Activated CD8-positive, alpha-beta memory T cell treated with anti-CD3 and anti-CD28 coated beads, Interleukin-2, amount 50 U/mL, for 4 hours (primary cell): ENCODE results near the gene LGMN.
"Not testable (repeated sequence)": the region's sequence is repeated elsewhere in the genome, so short reads cannot be mapped to it uniquely, and the experiment has no call there.

Experiments
- DNase-seq: peaks from one replicate; pipeline ENCODE4 v3.0.0-alpha.2; 2020

Gene LGMN

GRCh38 chr14:92748259-92749016, at the start of gene LGMN:
Gene LGMN, minus strand, starts transcription at chr14:92748627. Its CDS starts 15,841 bp downstream, at chr14:92732786.
- DNase-seq, result peak; percentile 82

- no peak for DNase-seq
Observed at GRCh38 chr14:92794961-92795360, 46.5 kb upstream of the LGMN start.

- peak; percentile 21 for DNase-seq
Observed at GRCh38 chr14:92794547-92794941, 46.1 kb upstream of the LGMN start.

- DNase-seq, result peak; percentile 99
Observed at GRCh38 chr14:92793709-92794546, 45.5 kb upstream of the LGMN start, which contains the start of gene GOLGA5. Gene GOLGA5, plus strand, starts transcription at chr14:92794305. Its CDS starts 3,133 bp downstream, at chr14:92797438.

- no peak for DNase-seq
Observed at GRCh38 chr14:92792885-92793284, 44.5 kb upstream of the LGMN start.

- no peak for DNase-seq
Observed at GRCh38 chr14:92789457-92790089, 41.1 kb upstream of the LGMN start.

- no peak for DNase-seq
Observed at GRCh38 chr14:92787554-92787953, 39.1 kb upstream of the LGMN start.

GRCh38 chr14:92786427-92786756, 38.0 kb upstream of the LGMN start:
- no peak for DNase-seq

GRCh38 chr14:92785667-92786426, 37.4 kb upstream of the LGMN start:
- no peak for DNase-seq

GRCh38 chr14:92783813-92784431, 35.5 kb upstream of the LGMN start:
- DNase-seq, result no peak

- DNase-seq, result no peak
Observed at GRCh38 chr14:92781350-92781749, 32.9 kb upstream of the LGMN start.

GRCh38 chr14:92780444-92781232, 32.2 kb upstream of the LGMN start:
- no peak for DNase-seq

- DNase-seq, result not testable (repeated sequence)
Observed at GRCh38 chr14:92778868-92779565, 30.6 kb upstream of the LGMN start.

- DNase-seq, result not testable (repeated sequence)
Observed at GRCh38 chr14:92775292-92775691, 26.9 kb upstream of the LGMN start.

- no peak for DNase-seq
Observed at GRCh38 chr14:92774572-92774971, 26.1 kb upstream of the LGMN start.

GRCh38 chr14:92770484-92770883, 22.1 kb upstream of the LGMN start:
- no peak for DNase-seq

GRCh38 chr14:92768795-92769194, 20.4 kb upstream of the LGMN start:
- no peak for DNase-seq

GRCh38 chr14:92768236-92768635, 19.8 kb upstream of the LGMN start:
- not testable (repeated sequence) for DNase-seq

- DNase-seq, result not testable (repeated sequence)
Observed at GRCh38 chr14:92763666-92764631, 15.5 kb upstream of the LGMN start.

GRCh38 chr14:92760524-92760805, 12.0 kb upstream of the LGMN start:
- DNase-seq, result no peak
